ENCODE data around the gene FAM227A. TPM values are rescaled to one million over a fixed set of nuclear protein-coding genes. Genes with fewer than 3 reads are reported as not detected.
"Not testable (repeated sequence)": the region's sequence is repeated elsewhere in the genome, so short reads cannot be mapped to it uniquely, and the experiment has no call there.

Gene FAM227A
- total RNA-seq, 1 experiment from 2014 or later: 0.83 TPM

DNA sequence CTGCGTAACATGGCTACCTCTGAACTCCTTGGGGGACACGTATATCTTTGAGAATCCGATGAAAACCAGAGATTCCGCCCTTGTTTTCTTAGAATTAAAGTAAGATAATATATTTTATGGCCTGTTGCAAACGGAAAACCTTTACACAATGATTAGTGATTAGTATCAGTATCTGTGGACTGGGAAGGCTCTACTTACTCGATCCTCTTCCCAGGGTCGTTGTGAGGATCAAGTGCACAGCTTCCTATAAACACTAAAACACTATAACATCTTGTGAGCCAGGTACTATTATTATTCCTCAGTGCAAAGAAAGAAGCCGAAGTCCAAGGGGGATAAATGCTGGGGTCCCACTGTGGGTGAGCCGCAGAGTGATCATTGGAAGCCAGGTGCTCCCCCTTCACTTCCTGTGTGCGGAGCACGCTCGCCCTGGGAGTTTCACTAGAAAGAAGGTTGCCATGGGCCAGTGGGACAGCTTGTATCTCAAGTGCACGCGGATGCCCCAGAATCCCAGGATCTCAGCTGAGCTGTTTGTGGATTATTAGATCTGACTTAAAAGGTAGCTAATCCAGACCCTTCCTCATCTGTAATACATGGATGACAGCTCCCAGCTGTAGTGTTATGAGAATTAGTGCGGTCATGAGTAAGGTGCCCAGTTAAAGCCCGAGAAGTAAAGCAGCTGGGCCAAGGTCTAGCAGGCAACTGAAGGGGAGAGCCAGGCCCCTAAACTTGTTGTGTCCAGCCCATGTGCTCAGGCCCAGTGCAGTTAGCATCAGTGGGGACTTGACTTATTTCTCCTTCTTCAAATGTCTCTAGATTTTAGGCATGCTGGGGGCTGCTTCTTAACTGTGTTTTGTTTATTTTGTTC, 1.1 kb upstream of the FAM227A start:
- no peak for DNase-seq (ENCODE audit: low spot score)

DNA sequence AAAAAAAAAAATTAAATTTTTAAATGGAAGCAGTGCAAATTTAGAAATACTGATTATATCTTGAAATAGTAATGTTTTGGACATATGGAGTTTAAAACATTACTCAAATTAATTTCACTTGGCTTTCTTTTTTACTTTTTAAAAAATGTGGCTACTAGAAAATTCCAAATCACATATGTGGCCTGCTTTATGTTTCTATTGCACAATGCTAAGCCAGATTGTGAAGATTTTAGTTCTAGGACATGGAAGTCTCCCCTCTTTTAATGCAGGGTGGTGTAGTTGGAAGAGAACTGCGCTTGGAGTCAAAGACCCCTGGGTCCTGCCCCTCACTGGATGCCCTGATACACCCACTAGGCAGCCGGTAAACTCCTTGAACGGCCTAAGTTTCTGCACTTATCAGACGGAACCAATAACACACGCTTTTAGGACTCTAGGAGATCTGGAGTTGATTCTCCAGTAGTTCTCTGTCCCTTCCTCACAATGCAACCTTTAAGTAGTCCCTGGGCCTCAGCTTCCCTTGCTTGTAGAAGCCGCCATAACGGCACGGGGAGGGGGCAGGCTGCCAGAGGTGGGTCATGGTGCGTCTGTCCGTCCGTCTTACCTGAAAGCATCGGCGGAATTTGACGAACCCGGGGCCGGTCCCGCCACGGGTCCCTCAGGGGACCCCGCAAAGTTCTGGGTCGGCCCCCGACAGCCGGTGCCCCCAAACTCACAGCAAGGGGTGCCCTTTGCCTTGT, 505 bp downstream of the FAM227A start:
- peak; percentile 1 for DNase-seq (ENCODE audit: low spot score)

DNA sequence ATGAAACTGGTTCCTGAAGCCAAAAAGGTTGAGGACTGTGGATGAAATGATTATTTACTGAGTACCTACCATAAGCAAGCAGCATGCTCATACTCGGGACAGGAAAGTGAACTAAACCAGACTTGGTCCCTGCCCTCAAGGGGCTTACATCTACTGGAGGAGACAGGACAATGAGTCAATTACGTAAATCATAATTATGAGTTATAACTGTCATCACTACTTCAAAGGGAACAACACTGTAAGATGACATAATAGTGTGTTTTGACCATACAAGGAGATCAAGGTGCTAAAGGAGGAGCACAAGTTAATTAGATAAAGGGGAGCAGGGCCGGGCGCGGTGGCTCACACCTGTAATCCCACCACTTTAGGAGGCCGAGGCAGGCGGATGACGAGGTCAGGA, 2.5 kb downstream of the FAM227A start:
- DNase-seq (ENCODE audit: low spot score): no peak

DNA sequence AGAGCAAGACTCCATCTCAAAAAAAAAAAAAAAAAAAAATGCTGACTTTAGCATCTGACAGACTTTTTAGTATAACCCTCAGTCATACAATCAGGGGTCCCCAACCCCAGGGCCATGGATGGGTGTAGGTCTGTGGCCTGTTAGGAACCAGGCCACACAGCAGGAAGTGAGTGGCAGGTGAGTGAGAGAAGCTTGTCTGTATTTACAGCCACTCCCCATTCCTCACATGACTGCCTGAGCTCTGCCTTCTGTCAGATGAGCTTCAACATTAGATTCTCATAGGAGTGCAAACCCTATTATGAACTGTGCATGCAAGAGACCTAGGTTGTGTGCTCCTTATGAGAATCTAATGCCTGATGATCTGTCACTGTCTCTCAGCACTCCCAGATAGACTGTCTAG, 3.3 kb downstream of the FAM227A start:
- no peak for DNase-seq (ENCODE audit: low spot score)

DNA sequence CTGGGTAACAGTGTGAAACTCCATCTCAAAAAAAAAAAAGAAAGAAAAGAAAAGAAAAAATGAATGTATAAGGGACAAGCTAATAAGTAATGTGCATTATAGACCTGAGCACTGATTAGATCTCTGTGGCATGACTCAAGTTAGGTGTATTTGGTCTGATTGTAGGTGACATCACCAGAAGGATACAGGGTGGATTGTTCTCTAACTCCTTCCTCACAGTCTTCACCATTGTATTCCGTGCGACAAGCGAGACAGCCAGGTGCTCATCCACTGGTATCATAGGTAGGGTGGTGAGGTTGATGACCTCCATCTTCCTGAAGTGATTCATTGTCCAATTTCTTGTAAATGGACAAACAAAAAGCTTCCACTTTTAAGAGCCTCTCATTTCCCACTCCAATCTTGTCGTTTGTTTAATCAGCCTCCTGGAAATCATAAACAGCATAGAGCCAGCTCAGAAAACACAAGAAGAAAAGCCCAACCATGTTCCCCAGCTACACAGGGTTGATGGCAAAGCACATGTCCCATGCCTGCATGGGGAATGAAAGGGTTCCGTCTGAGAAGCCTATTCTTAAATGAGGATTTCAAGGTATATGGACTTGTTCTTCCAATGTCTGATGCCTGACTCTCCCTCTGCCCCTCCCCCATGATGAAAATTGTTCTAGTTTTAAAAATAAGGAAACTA, 6.2 kb downstream of the FAM227A start:
- DNase-seq (ENCODE audit: low spot score): no peak

DNA sequence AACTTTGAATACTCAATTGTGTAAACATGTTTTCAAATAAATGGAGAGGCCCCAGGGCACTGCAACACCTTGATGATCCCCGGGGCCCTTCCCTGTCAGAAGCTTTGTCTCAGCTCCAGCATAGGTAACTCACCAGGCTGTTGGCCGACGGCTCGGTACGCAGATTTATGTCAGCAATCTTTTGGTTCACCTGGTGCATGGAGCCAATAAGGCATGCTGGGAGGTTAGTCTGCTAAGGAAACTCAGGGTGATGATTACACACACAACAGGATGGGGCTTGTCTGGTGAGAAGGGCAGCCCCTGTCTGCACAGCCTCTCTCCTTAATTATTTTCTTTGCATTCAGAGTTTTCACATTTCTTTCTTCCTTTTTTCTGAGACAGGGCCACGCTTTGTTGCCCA, 10.8 kb downstream of the FAM227A start:
- no peak for DNase-seq (ENCODE audit: low spot score)

DNA sequence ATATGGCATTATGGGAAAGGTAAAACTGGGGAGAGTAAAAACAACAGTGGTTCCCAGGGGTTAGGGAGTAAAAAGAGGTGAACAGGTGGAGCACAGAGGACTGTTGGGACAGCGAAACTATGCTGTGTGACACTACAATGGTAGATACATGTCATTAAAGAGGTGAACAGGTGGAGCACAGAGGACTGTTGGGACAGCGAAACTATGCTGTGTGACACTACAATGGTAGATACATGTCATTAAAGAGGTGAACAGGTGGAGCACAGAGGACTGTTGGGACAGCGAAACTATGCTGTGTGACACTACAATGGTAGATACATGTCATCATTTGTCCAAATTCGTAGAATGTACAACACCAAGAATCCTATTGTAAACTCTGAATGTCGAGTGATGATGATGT, 11.9 kb downstream of the FAM227A start:
- DNase-seq (ENCODE audit: low spot score): not testable (repeated sequence)

DNA sequence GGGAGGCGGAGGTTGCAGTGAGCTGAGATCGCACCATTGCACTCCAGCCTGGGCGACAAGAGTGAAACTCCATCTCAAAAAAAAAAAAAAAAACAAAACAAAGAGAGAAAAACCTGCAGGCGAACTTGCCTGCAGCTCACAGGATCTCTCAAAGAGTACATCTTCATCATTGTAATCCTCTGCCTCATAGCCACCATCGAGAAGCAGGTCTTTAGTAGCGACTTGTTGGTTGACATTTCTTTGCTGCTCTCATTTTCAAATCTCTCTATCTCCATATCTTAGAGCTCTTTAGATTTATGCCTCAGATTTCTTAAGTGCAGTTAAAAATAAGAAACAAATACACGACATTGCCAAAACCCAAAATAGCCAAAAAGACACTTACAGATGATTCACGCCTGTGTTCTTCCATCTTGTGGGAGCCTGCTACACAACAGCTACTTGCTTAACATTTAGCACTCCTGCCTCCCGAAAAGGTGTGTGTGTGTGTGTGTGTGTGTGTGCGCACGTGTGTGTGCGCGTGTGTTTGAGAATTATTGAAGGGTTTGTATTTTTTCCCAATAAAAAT, 14.6 kb downstream of the FAM227A start:
- DNase-seq (ENCODE audit: low spot score): no peak

DNA sequence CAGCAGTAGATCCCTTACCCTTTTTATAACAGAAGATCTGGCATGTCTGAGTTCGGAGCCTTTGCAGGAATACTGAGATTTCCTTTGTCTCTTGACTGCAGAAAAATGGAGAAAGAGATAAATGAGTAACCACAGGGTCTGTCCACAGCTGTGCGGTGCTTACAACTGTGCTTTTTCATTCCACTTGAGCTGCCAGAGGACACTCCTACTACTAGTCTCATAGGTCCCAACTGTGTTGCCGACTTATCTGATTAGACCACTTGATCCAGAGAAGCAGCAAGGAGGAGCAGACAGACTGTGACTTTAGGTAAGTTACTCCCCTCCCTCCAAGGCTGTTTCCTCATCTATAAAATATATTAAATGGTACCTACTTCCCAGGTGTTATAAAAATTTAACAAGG, 17.5 kb downstream of the FAM227A start:
- peak; percentile 2 for DNase-seq (ENCODE audit: low spot score)

DNA sequence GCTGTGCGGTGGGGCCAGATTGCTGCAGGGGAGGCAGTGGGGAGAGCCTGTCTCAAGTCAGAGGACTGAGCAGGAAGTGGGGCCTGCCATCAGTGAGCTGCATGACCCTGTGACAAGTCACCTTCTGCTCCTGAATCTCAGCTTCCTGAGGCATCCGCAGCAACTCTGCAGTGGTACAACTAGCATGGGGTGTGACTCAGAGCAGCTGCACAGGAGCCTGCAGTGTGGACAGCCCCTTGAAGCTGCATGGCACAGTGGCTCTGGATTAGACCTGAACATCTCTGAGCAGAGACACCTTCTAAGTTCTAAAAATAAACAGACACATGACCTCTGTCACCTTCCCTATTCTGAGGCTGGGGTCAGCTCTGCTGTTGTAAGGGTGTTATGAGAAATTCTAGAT, 18.0 kb downstream of the FAM227A start:
- peak; percentile 15 for DNase-seq (ENCODE audit: low spot score)

DNA sequence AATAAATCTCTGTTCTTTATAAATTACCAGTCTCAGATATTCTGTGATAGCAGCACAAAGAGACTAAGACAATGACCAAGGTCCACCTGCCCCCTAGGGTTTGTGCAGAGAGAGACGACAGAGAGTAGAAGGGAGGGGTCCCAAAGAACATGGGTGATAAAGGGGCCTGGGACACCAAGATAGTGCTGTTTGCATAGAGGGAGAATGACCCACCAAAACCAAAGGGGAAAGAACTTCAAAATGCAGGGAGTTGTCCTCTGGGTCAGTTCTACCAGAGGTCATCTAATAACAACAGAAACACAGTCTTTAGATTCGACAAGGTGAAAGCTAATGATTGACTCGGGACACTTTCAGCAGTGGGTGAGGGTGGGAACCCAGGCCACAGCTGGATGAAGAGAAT, 23.7 kb downstream of the FAM227A start:
- no peak for DNase-seq (ENCODE audit: low spot score)

DNA sequence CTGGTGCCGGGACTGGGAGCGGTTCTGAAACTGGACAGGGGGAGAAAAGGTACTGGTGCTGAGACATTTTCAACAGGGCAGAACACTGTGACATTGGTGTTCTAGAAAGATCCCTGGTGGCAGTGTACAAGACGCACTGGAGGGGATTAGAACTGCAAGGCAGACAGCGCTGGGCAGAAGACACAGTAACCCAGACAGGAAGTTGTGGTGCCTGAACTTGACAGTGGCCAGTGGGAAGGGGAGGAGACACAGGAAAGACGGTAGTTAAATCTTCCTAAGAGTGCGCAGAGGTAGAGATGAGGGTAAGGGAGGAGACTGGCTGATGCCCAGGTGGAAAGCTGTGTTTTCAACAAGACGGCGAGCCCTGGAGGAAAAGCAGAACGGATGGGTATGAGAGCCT, 24.5 kb downstream of the FAM227A start:
- no peak for DNase-seq (ENCODE audit: low spot score)

DNA sequence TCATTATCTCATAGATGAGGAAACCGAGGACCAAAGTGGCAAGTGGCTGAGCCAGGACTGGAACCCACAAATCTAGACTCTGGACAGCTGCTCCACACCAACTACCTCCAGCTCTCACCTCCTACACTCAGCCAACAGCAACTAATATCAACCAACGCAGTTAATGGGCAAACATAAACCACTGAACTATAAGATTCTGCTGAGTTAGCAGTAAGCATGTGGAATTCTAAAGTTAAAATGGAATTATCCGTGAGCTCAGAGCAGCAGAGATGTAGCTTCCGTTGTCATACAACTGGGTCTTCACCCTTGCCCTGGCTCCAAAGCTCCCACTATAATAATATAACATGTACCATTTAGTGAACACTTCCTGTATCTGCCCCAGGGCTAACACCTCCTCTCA, 27.1 kb downstream of the FAM227A start:
- no peak for DNase-seq (ENCODE audit: low spot score)

DNA sequence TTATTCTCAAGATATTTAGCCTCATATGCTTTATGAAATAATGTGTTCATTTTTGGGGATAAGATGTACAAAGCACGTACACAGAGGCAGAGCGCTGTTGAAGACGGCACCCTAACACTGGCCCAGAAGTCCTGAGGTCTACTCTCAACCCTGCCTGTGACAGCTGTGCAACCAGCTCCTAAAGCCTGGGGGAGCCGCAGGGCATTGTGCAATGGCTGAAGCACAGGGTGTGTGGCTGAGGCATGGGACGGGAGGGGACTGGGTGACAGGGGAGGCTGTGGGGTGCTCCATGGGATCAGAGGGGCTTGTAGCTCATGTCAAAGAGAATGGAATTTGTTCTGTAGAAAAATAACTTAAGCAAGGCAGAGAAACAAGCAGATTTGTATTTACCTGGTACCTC, 27.7 kb downstream of the FAM227A start:
- no peak for DNase-seq (ENCODE audit: low spot score)

DNA sequence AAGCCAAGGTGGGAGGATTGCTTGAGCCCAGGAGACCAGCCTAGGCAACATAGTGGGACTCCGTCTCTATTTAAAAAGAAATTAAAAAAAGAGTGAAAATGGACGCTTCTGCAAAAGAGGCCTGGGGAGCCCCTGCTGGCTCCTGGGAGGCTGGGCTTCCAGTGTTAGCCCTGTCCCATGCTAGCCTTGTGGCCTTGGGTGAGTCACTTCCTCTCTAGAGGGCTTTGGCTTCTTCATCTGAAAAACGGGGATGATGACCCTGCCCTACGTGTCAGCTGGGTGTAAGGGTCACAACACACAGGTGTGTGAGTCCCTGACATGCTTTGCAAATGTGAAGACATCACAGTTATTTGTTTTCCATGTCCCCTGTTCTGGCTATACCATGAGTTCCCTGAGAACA, 32.8 kb downstream of the FAM227A start:
- peak; percentile 44 for DNase-seq (ENCODE audit: low spot score)

DNA sequence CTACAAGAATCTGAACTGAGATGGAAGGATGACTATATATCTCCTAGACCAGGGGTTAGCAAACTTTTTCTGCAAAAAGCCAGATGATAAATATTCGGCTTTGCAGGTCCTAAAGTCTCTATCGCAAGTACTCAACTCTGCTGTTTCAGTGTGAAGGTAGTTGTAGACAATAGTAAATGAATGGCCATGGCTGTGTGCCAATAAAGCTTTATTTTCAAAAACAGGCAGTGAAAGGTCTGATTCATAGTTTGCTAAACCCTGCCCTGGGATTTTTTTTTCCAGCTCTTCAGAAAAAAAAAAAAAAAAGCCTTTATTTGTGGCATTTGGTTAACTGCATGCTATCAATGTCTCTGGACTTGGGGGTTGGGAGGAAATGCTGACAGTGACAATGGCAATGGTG, 37.5 kb downstream of the FAM227A start:
- DNase-seq (ENCODE audit: low spot score): no peak

DNA sequence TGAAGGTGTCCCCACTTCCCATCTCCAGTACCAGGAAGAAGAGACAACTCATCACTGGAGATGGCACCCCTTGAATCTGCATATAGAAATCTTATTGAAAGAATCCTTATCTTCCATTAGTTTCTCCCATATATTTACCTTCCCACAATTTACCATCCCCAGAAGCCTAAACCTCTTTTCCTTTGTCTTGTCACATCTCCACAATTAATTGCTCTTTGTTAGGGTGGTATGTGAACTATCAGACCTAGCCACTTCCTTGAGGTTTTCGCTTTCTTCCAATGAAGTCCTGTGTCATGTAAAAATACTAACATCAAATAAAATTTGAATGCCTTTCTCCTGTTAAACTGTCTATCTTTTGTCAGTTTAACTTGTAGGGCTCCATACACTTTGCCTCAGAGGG, 37.9 kb downstream of the FAM227A start:
- DNase-seq (ENCODE audit: low spot score): no peak

DNA sequence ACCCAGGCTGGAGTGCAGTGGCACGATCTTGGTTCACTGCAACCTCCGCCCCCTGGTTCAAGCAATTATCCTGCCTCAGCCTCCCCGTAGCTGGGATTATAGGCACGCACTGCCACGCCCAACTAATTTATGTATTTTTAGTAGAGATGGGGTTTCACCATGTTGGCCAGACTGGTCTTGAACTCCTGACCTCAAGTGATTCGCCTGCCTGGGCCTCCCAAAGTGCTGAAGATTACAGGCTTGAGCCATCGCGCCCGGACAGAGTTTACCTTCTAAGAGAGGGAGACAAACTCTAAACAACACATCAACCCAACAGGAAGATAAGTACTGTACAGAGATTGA, 41.2 kb downstream of the FAM227A start:
- not testable (repeated sequence) for DNase-seq (ENCODE audit: low spot score)

DNA sequence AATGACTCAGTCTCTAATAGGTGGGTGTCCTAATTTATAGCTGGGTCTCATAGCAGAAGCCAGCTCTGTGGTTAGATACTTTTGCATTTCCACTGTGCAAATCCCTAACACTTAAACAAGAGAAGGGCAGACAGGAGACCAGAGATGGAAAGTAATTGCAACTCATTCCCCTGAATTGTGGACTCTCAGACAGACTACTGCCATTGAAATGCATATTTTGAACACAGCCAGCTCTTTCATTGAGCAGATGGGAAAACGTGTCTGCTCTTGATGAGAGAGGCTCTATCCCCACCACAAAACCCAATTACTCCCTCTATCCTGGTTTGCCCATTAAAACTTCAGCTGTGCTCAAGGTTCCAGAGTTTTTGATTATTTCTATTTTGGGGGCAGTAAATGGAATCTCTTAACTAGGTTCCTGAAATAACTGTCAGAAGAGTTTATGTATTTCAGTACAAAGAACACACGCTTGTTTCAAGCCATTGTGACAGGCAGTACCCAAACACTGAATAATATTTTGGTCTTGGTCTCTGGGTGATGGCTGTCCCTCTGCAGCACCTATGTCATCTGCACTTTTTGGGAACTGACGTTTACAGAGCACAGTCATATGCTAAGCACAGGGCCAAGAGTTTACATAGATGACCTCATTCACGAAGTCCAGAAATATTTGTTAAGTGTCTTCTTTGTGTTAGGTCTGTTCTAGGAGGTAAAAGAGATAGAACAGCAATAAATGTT, 41.7 kb downstream of the FAM227A start:
- DNase-seq (ENCODE audit: low spot score): no peak

DNA sequence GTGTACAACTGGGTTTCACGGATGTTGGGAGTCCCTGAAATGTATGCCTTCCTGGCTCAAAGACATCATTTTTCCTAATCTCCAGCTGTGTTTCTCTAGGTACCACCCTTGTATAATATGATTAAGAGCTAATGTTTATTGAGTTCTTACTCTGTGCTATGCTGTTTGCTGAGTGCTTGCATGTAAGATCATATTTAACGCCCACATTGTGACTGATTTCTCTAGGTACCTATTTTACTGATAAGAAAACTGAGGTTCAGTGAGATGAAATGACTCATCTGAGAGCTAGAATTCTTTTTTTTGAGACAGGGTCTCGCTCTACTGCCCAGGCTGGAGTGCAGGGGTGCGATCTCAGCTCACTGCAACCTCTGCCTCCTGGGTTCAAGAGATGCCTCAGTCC, 42.6 kb downstream of the FAM227A start:
- no peak for DNase-seq (ENCODE audit: low spot score)

DNA sequence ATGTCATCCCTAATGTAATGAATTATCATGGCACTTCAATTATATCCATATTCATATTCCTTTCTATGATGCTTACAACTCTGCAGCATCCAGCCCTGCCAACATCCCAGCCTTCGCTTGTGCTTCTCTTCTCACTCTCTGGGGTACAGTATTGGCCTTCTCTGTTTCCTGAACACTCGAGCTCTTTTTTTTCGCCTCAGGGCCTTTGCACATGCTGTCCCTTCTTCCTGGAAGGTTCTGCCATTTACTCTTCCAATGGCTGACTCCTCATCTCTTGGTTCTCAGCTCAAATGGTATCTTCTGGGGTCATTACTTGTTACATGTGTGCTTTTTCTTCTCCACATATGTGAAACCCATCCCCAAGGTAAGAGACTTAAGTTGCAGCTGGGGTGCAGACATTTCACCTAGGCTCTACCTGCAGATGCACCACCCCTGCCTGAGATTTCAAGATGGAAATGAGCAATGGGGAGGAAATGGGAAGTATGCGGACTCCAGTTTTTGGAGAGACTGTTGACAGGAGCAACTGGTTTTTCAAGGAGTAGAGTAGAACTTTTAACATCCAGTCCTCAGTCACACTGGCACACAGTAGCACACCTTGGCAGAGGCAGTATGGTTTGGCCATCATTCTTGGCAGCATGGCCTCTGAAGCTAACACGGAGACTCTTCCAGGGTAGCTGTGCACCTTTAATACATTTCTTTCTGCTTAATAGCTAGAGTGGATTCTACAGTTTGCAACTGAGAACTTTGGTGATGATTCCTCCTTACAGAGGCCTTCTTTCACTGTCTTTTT, 43.8 kb downstream of the FAM227A start:
- DNase-seq (ENCODE audit: low spot score): no peak
